Measurements from ENCODE around the gene ZNF549. TPM values are rescaled to one million over a fixed set of nuclear protein-coding genes. Genes with fewer than 3 reads are reported as not detected.

The ZNF549 gene
- total RNA-seq, 1 experiment from 2014 or later, result 9.2 TPM

- TF ChIP-seq FOXJ3 (CRISPR knock-in tag; IDR thresholded peaks at IDR 0.05; ENCODE audit: borderline replicate concordance) (no peak), ATF3 (CRISPR knock-in tag; conservative IDR thresholded peaks at IDR 0.05) (no peak), ATF1 (CRISPR knock-in tag; IDR thresholded peaks at IDR 0.05) (no peak), MAX (CRISPR knock-in tag; IDR thresholded peaks at IDR 0.05) (no peak)
These were observed 36.4 kb downstream of the ZNF549 start (continued) for GRCh38 chr19:57563547-57563946.

GRCh38 chr19:57566396-57567265 is 39.5 kb downstream of the ZNF549 start:
- no peak for DNase-seq (ENCODE audit: low spot score)
- ChIA-PET CTCF (no interaction called here), POLR2A (no interaction called here)
- no peak for TF ChIP-seq CDX4 (CRISPR knock-in tag; IDR thresholded peaks at IDR 0.05; ENCODE audit: borderline replicate concordance)
- no peak for TF ChIP-seq E2F5 (CRISPR knock-in tag; IDR thresholded peaks at IDR 0.05)
- no peak for TF ChIP-seq ZBTB21 (CRISPR knock-in tag; IDR thresholded peaks at IDR 0.05; ENCODE audit: borderline replicate concordance)
- TF ChIP-seq PRRX2 (CRISPR knock-in tag; IDR thresholded peaks at IDR 0.05), result no peak
- TF ChIP-seq ZNF532 (CRISPR knock-in tag; IDR thresholded peaks at IDR 0.05; ENCODE audit: borderline replicate concordance), result no peak
- no peak for TF ChIP-seq SMAD4 (CRISPR knock-in tag; IDR thresholded peaks at IDR 0.05)
- TF ChIP-seq OVOL2 (CRISPR knock-in tag; IDR thresholded peaks at IDR 0.05; ENCODE audit: borderline replicate concordance), result no peak
- no peak for TF ChIP-seq GRHL2 (CRISPR knock-in tag; IDR thresholded peaks at IDR 0.05; ENCODE audit: insufficient replicate concordance, severe bottlenecking)
- TF ChIP-seq FOXJ3 (CRISPR knock-in tag; IDR thresholded peaks at IDR 0.05; ENCODE audit: borderline replicate concordance), result no peak
- TF ChIP-seq ZNF219 (CRISPR knock-in tag; IDR thresholded peaks at IDR 0.05; ENCODE audit: borderline replicate concordance), result no peak
- TF ChIP-seq MLX (CRISPR knock-in tag; IDR thresholded peaks at IDR 0.05), result no peak
- no peak for TF ChIP-seq ZNF423 (CRISPR knock-in tag; IDR thresholded peaks at IDR 0.05)
- TF ChIP-seq NFE2L1 (CRISPR knock-in tag; IDR thresholded peaks at IDR 0.05), result no peak
- Mint-ChIP-seq H3K4me1 (no peaks in the 10 kb centered on the region), H3K36me3 (peaks cover 75% of the 10 kb centered on the region), H3K27ac (no peak overlapping the region), H3K9me3 (peaks cover 97% of the 10 kb centered on the region), H3K27me3 (ENCODE audit: low read depth) (peaks cover 63% of the 10 kb centered on the region), H3K4me3 (no peak overlapping the region)
- ATAC-seq, result no peak
